HepG2 (cell line): ENCODE results near the gene LRP5. TPM values are rescaled to one million over a fixed set of nuclear protein-coding genes. Genes with fewer than 3 reads are reported as not detected.

ENCODE experiments used
- THAP9 ChIP-seq: sonication (generic); formaldehyde crosslinking; IDR thresholded peaks from 2 replicates; pipeline ENCODE4; 2020; ENCODE audit warnings: missing genetic modification reagents, mild to moderate bottlenecking, borderline replicate concordance
- ZBTB26 ChIP-seq: IDR thresholded peaks from 2 replicates; pipeline ENCODE4 v1.6.1; 2016; ENCODE audit warnings: missing compliant biosample characterization, missing genetic modification reagents, borderline replicate concordance
- ZBTB4 ChIP-seq: sonication (generic); formaldehyde crosslinking; IDR thresholded peaks from 2 replicates; pipeline ENCODE4 v1.4.0; 2020; ENCODE audit warnings: missing genetic modification reagents, mild to moderate bottlenecking, borderline replicate concordance
- ZIK1 ChIP-seq: sonication (generic); formaldehyde crosslinking; IDR thresholded peaks from 2 replicates; pipeline ENCODE4 v1.5.0; 2020; ENCODE audit warnings: mild to moderate bottlenecking, low read depth, missing genetic modification reagents, borderline replicate concordance
- ZZZ3 ChIP-seq: sonication (generic); formaldehyde crosslinking; IDR thresholded peaks from 2 replicates; pipeline ENCODE4 v1.4.0; 2020; ENCODE audit warnings: missing genetic modification reagents, mild to moderate bottlenecking, borderline replicate concordance
- polyA plus RNA-seq, 8 experiments: library from polyadenylated mRNA; depleted of rRNA in 3 of 8; stranded (reverse) in 7 of 8; unstranded in 1 of 8; fragments of >200 nt; fragmentation: Illumina TruSeq in 4 of 8; extraction: Trizol in 4 of 8; gene quantifications; 2 replicates each; pipeline versions ENCODE4 v1.2.1 to v1.2.3, GENCODE V29; 2011 to 2016; ENCODE audit warnings: low read depth in 4 of 8, missing spikeins in 1 of 8, mixed read lengths in 1 of 8; ENCODE audit not compliant: insufficient read depth in 1 of 8
- total RNA-seq, 5 experiments: library from RNA; depleted of rRNA; stranded (reverse); fragments of >200 nt; fragmentation: Illumina TruSeq; extraction: Trizol; gene quantifications; 2 replicates each; pipeline ENCODE4 v1.2.3, GENCODE V29; 2016; ENCODE audit warnings: low read depth in 1 of 5

The LRP5 gene
- total and polyA plus RNA-seq, 2 of the 13 experiments (the other 11 are each of a cell fraction or from before 2014, with no cell fraction given), result 40.4 to 64.0 TPM

GRCh38 chr11:68471360-68472340, 159.3 kb downstream of the LRP5 start (continued):
- no peak for TF ChIP-seq ZBTB26 (CRISPR knock-in tag)
- TF ChIP-seq ZIK1, result no peak
- no peak for TF ChIP-seq ZBTB4
- no peak for TF ChIP-seq ZZZ3 (CRISPR knock-in tag)
- TF ChIP-seq THAP9 (CRISPR knock-in tag), result no peak
